Activated CD4-positive, CD25-positive, alpha-beta regulatory T cell treated with anti-CD3 and anti-CD28 coated beads, Interleukin-2, amount 50 U/mL, for 72 hours (primary cell): ENCODE data around the gene SLC2A3.
"Not testable (repeated sequence)": the region's sequence is repeated elsewhere in the genome, so short reads cannot be mapped to it uniquely, and the experiment has no call there.

Source experiments
- DNase-seq: peaks from one replicate; pipeline ENCODE4 v3.0.0; 2021

Gene SLC2A3

GRCh38 chr12:7935590-7936581, at the start of gene SLC2A3:
Gene SLC2A3, minus strand, starts transcription at chr12:7936187. Its CDS starts 153 bp downstream, at chr12:7936034.
- DNase-seq, result peak; percentile 50

DNA sequence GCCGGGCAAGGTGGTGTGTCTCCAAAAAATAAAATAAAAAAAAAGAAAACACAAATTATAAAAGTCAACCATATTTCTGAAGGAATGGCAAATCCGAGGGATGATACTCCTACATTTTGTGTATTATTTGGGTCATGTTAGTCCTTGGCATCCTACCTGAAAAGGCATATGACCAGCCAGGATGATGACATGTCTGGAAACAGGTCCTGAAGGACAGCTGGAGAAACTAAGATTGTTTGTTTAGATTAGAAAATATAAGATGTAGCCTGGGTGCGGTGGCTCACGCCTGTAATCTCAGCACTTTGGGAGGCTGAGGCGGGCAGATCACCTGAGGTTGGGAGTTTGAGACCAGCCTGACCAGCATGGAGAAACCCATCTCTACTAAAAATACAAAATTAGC, 48.9 kb upstream of the SLC2A3 start:
- no peak for DNase-seq

- DNase-seq, result not testable (repeated sequence)
These were observed 47.5 kb upstream of the SLC2A3 start for GRCh38 chr12:7983460-7983859.

DNA sequence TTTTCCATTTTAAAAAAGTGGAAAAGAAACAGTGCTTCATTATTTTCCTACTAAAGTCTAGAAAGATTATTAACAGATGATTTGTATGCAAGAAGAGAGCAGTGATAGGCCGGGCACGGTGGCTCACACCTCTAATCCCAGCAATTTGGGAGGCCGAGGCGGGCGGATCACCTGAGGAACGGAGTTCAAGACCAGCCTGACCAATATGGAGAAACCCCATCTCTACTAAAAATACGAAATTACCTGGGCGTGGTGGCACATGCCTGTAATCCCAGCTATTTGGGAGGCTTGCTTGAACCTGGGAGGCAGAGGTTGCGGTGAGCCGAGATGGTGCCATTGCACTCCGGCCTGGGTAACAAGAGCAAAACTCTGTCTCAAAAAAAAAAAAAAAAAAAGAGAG, 47.0 kb upstream of the SLC2A3 start:
- not testable (repeated sequence) for DNase-seq

- DNase-seq, result not testable (repeated sequence)
These were observed 46.3 kb upstream of the SLC2A3 start for GRCh38 chr12:7982332-7982735.

GRCh38 chr12:7981446-7981845, 45.5 kb upstream of the SLC2A3 start:
- no peak for DNase-seq

DNA sequence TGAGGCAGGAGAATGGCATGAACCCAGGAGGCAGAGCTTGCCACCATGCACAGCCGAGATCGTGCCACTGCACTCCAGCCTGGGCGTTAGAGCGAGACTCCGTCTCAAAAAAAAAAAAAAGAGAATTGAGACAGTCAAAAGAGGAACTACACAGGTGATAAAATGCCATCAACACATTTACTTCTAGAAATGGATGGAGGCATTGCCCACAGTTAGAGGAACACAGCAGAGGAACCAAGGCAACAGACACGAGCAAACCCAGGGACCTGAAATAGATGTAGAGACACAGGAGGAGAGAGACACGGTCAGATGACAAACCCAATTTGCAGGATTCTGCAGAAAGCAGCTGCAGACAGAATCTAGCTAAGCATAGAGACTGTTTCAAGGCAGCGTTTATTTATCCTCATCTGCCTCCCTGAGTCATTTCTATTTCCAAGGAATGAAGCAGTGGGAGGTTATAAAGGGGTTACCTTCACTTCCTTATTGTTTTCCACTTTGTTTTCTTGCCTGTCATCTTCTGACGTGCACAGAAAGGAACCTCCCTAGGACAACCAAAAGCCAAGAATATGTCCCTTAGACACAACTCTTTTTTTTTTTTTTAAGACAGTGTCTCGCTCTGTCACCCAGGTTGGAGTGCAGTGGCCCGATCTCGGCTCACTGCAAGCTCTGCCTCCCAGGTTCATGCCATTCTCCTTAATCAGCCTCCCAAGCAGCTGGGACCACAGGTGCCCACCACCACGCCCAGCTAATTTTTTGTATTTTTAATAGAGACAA, 41.6 kb upstream of the SLC2A3 start:
- not testable (repeated sequence) for DNase-seq

DNA sequence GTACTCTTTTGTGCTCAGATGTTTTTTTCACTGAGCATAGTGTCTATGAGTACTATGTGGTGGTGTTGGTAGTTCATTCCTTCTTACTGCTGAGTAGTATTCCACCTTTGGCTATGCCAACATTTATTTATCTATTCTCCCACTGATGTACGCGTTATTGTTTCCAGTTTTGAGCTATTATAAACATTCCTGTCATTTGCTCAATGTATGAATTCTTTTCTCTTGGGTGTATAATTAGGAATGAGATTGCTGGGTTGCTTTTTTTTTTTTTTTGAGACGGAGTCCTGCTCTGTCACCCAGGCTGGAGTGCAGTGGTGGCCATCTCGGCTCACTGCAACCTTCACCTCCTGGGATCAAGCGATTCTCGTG, 37.5 kb upstream of the SLC2A3 start:
- DNase-seq, result no peak

- DNase-seq, result no peak
These were observed 36.9 kb upstream of the SLC2A3 start for GRCh38 chr12:7972734-7973456.

DNA sequence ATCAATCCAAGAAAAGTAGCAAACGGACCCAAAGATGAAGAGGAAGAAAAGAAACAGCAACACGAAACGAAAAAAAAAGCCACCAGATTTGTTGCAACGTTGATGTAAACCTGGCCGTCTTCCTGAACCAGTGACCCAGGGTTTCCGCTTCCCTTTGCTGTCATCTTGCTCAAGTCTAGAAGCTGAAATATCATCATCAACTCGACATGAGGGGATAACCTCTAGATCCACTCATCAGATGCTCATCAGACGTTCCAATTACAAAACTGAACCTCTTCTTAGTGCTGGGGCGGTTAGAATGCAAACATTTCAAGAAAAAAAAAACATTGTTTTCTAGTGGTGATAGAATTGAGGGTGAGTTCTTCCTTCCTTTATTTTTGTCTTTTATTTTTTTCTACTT, 36.3 kb upstream of the SLC2A3 start:
- not testable (repeated sequence) for DNase-seq

DNA sequence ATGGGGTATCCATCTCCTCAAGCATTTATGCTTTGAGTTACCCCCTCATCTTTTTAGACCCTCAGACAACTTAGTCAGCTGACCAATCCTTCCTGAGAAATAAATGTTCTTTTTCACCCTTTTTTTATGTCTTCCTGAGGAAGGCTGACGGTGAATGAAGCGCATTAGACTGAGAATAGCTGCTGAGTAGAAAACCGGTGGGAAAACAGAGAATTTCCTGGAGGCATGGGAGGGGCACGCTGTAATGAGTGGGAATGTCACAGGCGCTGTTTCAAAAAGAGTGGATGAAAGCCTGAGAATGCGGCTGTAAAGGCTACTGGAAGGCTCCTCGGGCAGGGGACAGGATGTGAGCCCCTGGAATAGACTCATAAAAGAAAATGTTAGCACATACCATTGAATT, 35.8 kb upstream of the SLC2A3 start:
- not testable (repeated sequence) for DNase-seq

DNA sequence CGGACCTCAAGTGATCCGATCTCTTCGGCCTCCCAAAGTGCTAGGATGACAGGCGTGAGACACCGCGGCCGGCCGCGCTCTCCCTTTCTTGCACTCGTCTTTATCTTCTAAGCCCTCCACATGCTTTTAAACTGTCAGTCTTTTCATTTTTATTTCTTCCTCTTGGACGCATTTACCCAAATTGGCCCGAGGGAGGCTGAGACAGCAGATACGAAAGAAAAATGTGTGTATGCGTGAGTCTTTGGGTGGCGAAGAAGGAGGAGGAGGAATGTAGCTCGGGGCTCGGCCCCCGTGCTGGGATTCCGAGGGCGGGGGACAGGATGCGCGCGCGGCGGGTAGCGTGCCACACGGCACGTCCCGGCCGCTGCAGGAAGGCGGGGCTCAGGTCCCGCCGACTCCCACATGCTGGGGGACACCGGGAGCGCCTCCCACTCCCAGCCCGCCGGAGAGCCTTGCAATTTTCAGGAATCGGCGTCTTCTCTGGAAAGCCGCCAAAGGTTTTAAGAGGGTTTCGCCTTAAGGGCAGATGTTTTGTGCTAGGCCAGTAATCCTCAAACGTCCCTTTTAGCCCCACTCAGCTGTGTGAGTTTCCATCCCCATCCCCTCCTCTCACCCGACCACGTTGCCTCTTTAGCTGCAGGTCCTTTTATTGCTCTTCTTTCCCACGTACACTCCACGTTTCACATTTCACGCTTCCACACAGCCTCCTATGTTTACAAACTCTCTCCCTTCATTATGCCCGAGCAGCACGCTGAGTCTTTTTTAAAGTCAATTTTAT, 34.7 kb upstream of the SLC2A3 start:
- peak; percentile 81 for DNase-seq

- DNase-seq, result no peak
These were observed 30.6 kb upstream of the SLC2A3 start for GRCh38 chr12:7966563-7966962.

DNA sequence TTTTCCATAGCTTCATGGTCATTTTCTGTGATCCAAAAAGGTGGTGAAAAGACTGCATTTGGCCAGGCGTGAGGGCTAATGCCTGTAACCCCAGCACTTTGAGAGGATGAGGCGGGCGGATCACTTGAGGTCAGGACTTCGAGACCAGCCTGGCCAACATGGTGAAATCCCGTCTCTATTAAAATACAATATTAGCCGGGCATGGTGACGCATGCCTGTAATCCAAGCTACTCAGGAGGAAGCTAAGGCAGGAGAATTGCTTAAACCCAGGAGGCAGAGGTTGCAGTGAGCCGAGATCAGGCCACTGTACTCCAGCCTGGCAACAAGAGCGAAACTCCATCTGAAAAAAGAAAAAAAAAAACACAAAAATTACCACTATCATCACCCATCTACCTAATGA, 28.7 kb upstream of the SLC2A3 start:
- not testable (repeated sequence) for DNase-seq

DNA sequence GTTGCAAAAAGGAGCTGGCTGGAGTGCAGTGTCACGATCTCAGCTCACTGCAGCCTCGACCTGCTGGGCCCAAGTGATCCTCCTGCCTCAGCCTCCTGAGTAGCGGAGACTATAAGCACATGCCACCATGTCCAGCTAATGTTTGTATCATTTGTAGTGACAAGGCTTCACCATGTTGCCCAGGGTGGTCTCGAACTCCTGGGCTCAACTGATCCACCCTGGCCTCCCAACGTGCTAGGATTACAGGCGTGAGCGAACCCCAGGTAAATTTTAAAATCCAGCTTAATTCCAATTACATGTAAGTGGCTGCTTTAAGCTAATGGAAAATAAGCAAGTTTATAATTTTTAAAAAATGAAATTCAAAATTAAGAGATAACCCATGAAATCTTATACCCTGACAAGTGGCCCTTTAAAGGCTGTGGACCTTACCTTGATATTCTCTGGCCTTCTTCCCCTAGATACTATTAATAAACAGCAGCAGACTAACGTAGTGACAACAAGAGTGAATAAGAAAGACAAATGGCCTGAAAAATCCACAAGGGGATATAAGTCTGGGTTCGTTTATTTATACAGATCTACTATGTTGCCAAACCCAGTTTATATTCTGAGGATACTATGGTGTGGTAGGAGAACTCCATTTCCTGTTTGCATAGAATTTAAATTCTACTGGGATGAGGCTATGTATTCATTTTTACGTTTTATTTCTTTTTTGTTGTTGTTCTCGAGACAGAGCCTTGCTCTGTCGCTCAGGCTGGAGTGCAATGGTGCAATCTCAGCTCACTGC, 25.6 kb upstream of the SLC2A3 start:
- no peak for DNase-seq

- no peak for DNase-seq
These were observed 23.7 kb upstream of the SLC2A3 start for GRCh38 chr12:7959701-7960121.

- no peak for DNase-seq
These were observed 23.3 kb upstream of the SLC2A3 start for GRCh38 chr12:7959278-7959677.

- not testable (repeated sequence) for DNase-seq
These were observed 18.9 kb upstream of the SLC2A3 start for GRCh38 chr12:7954877-7955276.

- not testable (repeated sequence) for DNase-seq
These were observed 18.4 kb upstream of the SLC2A3 start for GRCh38 chr12:7954418-7954817.

GRCh38 chr12:7953912-7954311, 17.9 kb upstream of the SLC2A3 start:
- DNase-seq, result not testable (repeated sequence)

DNA sequence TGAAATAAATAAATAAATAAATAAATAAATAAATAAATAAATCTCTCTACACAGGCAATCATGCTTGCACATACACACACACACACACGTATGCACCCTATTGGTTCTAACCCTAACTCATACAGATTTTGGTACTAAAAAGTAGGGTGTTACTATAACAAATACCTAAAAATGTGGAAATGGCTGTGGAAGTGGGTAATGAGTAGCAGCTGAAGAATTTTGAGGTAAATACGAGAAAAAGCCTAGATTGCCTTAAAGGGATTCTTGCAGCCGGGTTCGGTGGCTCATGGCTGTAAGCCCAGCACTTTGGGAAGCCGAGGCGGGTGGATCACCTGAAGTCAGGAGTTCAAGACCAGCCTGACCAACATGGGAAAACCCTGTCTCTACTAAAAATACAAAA, 15.7 kb upstream of the SLC2A3 start:
- DNase-seq, result no peak
